ENCODE measurements around the gene RNF19B. TPM values are rescaled to one million over a fixed set of nuclear protein-coding genes. Genes with fewer than 3 reads are reported as not detected.

Gene RNF19B
- total RNA-seq, 1 donor from 2014 or later = 33.2 TPM

DNA sequence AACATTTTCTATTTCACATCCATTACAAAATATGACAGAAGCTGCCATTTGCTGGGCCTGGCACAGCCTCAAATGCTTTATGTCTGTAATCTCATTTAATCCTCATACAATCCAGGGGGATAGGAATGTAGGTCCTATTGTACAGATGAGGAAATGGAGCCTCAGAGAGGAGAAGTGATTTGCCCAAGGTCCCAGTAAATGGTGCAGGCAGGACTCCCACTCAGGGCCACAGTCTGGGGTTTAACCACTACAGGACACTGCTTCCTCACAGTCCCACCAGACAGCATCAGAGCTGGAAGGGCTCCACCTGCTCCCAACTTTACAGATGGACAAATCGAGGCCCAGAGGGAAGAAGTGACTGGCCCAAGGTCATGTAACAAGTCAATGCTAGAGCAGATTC lies 20.6 kb upstream of the RNF19B start:
- TF ChIP-seq, protein P1, sequence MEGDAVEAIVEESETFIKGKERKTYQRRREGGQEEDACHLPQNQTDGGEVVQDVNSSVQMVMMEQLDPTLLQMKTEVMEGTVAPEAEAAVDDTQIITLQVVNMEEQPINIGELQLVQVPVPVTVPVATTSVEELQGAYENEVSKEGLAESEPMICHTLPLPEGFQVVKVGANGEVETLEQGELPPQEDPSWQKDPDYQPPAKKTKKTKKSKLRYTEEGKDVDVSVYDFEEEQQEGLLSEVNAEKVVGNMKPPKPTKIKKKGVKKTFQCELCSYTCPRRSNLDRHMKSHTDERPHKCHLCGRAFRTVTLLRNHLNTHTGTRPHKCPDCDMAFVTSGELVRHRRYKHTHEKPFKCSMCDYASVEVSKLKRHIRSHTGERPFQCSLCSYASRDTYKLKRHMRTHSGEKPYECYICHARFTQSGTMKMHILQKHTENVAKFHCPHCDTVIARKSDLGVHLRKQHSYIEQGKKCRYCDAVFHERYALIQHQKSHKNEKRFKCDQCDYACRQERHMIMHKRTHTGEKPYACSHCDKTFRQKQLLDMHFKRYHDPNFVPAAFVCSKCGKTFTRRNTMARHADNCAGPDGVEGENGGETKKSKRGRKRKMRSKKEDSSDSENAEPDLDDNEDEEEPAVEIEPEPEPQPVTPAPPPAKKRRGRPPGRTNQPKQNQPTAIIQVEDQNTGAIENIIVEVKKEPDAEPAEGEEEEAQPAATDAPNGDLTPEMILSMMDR (conservative IDR thresholded peaks at IDR 0.05; ENCODE audit: low read depth, low read length) = no peak
- DNase-seq (ENCODE audit: low read depth) = no peak
- no peak overlapping the region for H3K4me3 ChIP-seq (ENCODE audit: low read depth, low read length)

DNA sequence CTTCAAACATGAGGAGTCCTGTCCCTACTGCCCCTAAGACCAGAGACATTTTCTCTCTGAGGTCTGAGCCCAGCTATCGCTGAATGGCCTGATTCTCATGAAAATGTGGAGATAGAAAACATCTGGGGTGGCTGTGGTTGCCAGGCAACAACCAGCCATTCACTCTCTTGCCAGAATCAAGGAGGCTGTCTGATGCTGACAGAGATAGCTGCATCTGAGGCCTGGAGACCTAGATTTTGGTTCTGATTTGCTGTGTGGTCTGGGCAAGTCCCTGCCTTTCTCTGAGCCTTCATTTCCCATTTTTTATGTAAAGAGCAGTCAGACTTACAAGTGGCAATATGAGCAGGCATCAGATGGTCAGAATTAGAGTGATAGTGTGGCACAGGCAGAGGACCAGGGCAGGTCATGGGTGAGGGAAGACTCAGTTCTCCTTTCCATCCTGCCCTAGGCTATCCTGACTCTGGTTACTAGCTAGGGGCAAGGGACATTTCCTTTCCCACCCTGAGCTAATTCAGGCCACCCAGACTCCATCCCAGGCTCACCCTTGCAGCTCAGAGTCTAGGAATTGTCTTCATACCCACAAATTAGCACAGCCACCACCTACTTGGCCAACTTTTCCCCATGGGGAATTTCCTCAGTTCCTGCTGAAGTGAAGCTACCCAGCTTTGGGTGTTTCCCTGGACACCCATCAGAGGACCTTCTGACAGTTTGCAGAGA lies 20.0 kb upstream of the RNF19B start:
- TF ChIP-seq, protein P1 (conservative IDR thresholded peaks at IDR 0.05; ENCODE audit: low read depth, low read length) = no peak
- no peak for DNase-seq (ENCODE audit: low read depth)
- no peak overlapping the region for H3K4me3 ChIP-seq (ENCODE audit: low read depth, low read length)

DNA sequence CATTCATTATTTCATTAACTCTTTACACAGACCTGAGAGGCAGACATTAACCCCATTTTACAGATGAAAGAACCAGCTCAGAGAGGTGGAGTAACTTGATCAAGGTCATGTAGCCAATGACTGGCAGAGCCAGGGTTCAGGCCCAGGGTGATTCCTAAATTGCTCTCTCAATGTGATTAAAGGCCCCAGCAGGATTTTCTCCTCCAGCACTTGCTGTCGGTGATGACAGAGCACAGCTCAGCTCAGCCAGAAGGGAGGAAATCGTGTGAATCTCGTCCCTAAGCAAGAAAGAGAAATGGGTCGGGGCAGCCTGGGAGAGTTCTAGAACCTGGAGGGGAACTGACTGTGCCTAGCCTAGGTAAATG lies 19.5 kb upstream of the RNF19B start:
- no peak overlapping the region for H3K4me3 ChIP-seq (ENCODE audit: low read depth, low read length)
- TF ChIP-seq, protein P1 (conservative IDR thresholded peaks at IDR 0.05; ENCODE audit: low read depth, low read length) = no peak
- no peak for DNase-seq (ENCODE audit: low read depth)

DNA sequence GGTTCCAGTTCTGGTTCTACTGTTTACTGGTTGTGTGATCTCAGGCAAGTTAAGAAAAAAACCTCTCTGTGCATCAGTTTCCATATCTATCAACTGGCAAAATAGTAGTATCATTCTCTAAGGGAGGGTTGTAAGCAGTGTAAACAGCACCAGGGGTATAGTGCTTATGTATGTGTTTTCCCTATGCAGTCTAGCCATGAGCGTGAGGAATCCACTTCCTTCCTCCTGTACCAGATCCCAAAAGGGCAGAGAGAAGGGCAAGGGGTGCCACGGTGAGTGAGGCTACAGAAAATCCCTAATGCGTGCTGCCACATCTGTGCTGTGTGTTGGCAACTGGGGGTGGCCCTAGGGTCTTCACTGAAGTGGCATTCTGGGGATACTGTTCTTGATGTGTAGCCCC lies 18.4 kb upstream of the RNF19B start:
- no peak for DNase-seq (ENCODE audit: low read depth)
- no peak overlapping the region for H3K4me3 ChIP-seq (ENCODE audit: low read depth, low read length)
- TF ChIP-seq, protein P1 (conservative IDR thresholded peaks at IDR 0.05; ENCODE audit: low read depth, low read length) = no peak

DNA sequence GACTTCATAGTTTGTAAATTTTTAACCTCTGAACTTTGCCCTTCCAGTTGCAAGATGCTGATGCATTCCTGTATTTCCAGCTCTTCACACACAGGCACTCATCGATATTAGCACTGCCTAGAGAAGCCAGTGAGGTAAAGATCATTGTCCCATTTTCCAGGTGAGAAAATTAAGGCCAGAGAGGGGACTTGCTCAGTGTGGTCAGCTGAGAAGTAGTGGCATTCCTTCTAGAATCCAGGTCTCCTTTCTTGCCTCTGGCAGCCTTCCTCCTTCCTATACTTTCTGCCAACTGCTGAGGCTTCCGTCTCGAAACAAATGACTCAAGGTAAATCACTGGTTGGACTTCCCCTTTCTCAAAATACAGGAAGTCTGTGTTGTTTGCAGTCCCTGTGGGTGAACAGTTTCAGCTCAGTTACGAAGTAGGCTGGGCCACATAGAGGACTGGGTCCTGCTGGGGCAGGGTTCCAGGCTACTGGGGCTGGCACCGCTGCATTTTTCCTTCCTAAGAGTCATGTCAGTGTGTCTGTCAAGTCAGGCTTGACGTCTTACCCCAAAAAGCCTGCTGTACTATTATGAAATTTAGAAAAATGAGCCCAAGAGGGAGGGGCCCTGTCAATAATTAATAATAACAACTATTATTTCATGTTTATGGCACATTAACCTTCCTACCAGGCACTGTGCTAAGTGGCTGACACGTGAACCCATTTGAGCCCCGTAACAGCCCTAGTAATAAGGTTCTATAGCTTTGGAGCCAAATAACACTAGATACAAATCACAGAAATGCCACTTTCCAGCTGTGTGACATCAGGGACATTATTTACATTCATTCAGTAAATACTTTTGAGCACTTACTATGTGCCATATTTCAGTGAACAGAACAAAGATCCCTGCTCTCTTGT lies 16.6 kb upstream of the RNF19B start:
- H3K4me3 ChIP-seq (ENCODE audit: low read depth, low read length) = no peak overlapping the region
- TF ChIP-seq, protein P1 (conservative IDR thresholded peaks at IDR 0.05; ENCODE audit: low read depth, low read length) = no peak
- peak; percentile 95 for DNase-seq (ENCODE audit: low read depth)

DNA sequence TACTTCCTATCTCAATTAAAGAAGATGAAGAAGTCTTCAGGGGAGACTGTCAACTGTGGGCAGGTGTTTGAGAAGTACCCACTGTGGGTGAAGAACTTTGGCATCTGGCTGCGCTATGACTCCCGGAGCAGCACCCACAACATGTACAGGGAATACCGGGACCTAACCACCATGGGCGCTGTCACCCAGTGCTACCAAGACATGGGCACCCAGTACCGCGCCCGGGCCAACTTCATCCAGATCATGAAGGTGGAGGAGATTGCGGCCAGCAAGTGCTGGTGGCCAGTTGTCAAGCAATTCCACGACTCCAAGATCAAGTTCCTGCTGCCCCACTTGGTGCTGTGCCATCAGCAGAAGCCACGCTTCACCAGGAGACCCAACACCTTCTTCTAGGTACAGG lies 15.5 kb upstream of the RNF19B start:
- DNase-seq (ENCODE audit: low read depth) = no peak
- TF ChIP-seq, protein P1 (conservative IDR thresholded peaks at IDR 0.05; ENCODE audit: low read depth, low read length) = no peak
- no peak overlapping the region for H3K4me3 ChIP-seq (ENCODE audit: low read depth, low read length)
